NCI-H2196 (cell line): Measurements from ENCODE around the gene JAKMIP2.
A peak's percentile ranks its signal among the peaks of the same experiment; 100 is the strongest.
"Not testable (repeated sequence)": the region's sequence is repeated elsewhere in the genome, so short reads cannot be mapped to it uniquely, and the experiment has no call there.

ENCODE experiments used
- DNase-seq: peaks from one replicate; lab custom pipeline; 2025; ENCODE audit not compliant: unreplicated experiment; lab: John Stamatoyannopoulos, UW

JAKMIP2 gene

GRCh38 chr5:147750065-147750464 is 32.5 kb downstream of the JAKMIP2 start:
- no peak for DNase-seq

GRCh38 chr5:147748590-147748989 is 33.9 kb downstream of the JAKMIP2 start:
- DNase-seq, result peak; percentile 64

- DNase-seq, result no peak
These were observed 35.5 kb downstream of the JAKMIP2 start for GRCh38 chr5:147746986-147747385.

GRCh38 chr5:147743678-147744374 is 38.7 kb downstream of the JAKMIP2 start:
- peak; percentile 77 for DNase-seq

- no peak for DNase-seq
These were observed 39.5 kb downstream of the JAKMIP2 start for GRCh38 chr5:147743012-147743411.

GRCh38 chr5:147742151-147742550 is 40.4 kb downstream of the JAKMIP2 start:
- DNase-seq, result no peak

GRCh38 chr5:147740864-147741263 is 41.7 kb downstream of the JAKMIP2 start:
- no peak for DNase-seq

GRCh38 chr5:147737921-147738320 is 44.6 kb downstream of the JAKMIP2 start:
- no peak for DNase-seq

- DNase-seq, result no peak
These were observed 46.9 kb downstream of the JAKMIP2 start for GRCh38 chr5:147735621-147736125.

- peak; percentile 9 for DNase-seq
These were observed 47.6 kb downstream of the JAKMIP2 start for GRCh38 chr5:147734894-147735293.

GRCh38 chr5:147733075-147733474 is 49.5 kb downstream of the JAKMIP2 start:
- no peak for DNase-seq

- DNase-seq, result no peak
These were observed 50.1 kb downstream of the JAKMIP2 start for GRCh38 chr5:147732291-147732883.

- DNase-seq, result no peak
These were observed 50.9 kb downstream of the JAKMIP2 start for GRCh38 chr5:147731431-147732290.

GRCh38 chr5:147727200-147727599 is 55.3 kb downstream of the JAKMIP2 start:
- no peak for DNase-seq

GRCh38 chr5:147721191-147721960 is 61.2 kb downstream of the JAKMIP2 start:
- not testable (repeated sequence) for DNase-seq

- DNase-seq, result no peak
These were observed 68.8 kb downstream of the JAKMIP2 start for GRCh38 chr5:147713550-147714295.

GRCh38 chr5:147712598-147712997 is 69.9 kb downstream of the JAKMIP2 start:
- no peak for DNase-seq

GRCh38 chr5:147712019-147712418 is 70.5 kb downstream of the JAKMIP2 start:
- DNase-seq, result no peak

GRCh38 chr5:147711019-147711418 is 71.5 kb downstream of the JAKMIP2 start:
- DNase-seq, result no peak

- no peak for DNase-seq
These were observed 73.8 kb downstream of the JAKMIP2 start for GRCh38 chr5:147708708-147709107.
